WERI-Rb-1 (cell line): Measurements from ENCODE around the gene CPPED1.

ENCODE experiments used
- DNase-seq: peaks from one replicate; pipeline ENCODE4 v3.0.0-alpha.2; 2020
- H3K27ac ChIP-seq: fragments of 250-450 bp; sonication (Bioruptor Pico); 2 replicates; pipeline ENCODE4 v1.5.1; 2020; ENCODE audit warnings: mild to moderate bottlenecking, moderate library complexity
- H3K27me3 ChIP-seq: fragments of 250-450 bp; sonication (Bioruptor Pico); 2 replicates; pipeline ENCODE4 v1.5.1; 2021; ENCODE audit warnings: mild to moderate bottlenecking, low read depth, moderate library complexity; ENCODE audit not compliant: insufficient read depth, severe bottlenecking
- H3K36me3 ChIP-seq: fragments of 250-450 bp; sonication (Bioruptor Pico); 2 replicates; pipeline ENCODE4 v1.5.1; 2020; ENCODE audit warnings: mild to moderate bottlenecking, moderate library complexity
- H3K4me3 ChIP-seq: 2 replicates; pipeline ENCODE4 v1.5.1; 2011; ENCODE audit warnings: low read depth, mild to moderate bottlenecking, control low read depth, low read length
- H3K9me3 ChIP-seq: fragments of 250-450 bp; sonication (Bioruptor Pico); 2 replicates; pipeline ENCODE4 v1.5.1; 2021; ENCODE audit warnings: mild to moderate bottlenecking, moderate library complexity; ENCODE audit not compliant: severe bottlenecking
- CTCF ChIP-seq: IDR thresholded peaks from 2 replicates; pipeline ENCODE4 v1.5.1; 2011; ENCODE audit warnings: low read depth, mild to moderate bottlenecking, control low read depth, inconsistent platforms, low read length

The CPPED1 gene

GRCh38 chr16:12754824-12755543 lies 48.7 kb downstream of the CPPED1 start:
- no peak overlapping the region for H3K4me3 ChIP-seq
- no peaks in the 10 kb centered on the region for H3K36me3 ChIP-seq
- H3K27me3 ChIP-seq, result no peaks in the 10 kb centered on the region
- no peak for DNase-seq
- no peak for TF ChIP-seq CTCF
- H3K27ac ChIP-seq, result no peak overlapping the region
- no peaks in the 10 kb centered on the region for H3K9me3 ChIP-seq

- Histone ChIP-seq H3K27ac (peak overlapping the region; percentile 62), H3K9me3 (no peaks in the 10 kb centered on the region), H3K4me3 (no peak overlapping the region), H3K27me3 (no peaks in the 10 kb centered on the region), H3K36me3 (no peaks in the 10 kb centered on the region)
- TF ChIP-seq CTCF, result no peak
- peak; percentile 16 for DNase-seq
These were observed 50.3 kb downstream of the CPPED1 start for GRCh38 chr16:12753203-12754023.

- TF ChIP-seq CTCF, result no peak
- peak overlapping the region; percentile 69 for H3K27ac ChIP-seq
- H3K27me3 ChIP-seq, result no peaks in the 10 kb centered on the region
- H3K4me3 ChIP-seq, result no peak overlapping the region
- no peak for DNase-seq
- H3K9me3 ChIP-seq, result no peaks in the 10 kb centered on the region
- H3K36me3 ChIP-seq, result no peaks in the 10 kb centered on the region
These were observed 51.5 kb downstream of the CPPED1 start for GRCh38 chr16:12752159-12752558.

- no peaks in the 10 kb centered on the region for H3K36me3 ChIP-seq
- H3K27ac ChIP-seq, result no peak overlapping the region
- no peak for TF ChIP-seq CTCF
- H3K27me3 ChIP-seq, result no peaks in the 10 kb centered on the region
- no peak for DNase-seq
- no peak overlapping the region for H3K4me3 ChIP-seq
- H3K9me3 ChIP-seq, result no peaks in the 10 kb centered on the region
These were observed 53.2 kb downstream of the CPPED1 start for GRCh38 chr16:12750554-12750918.

GRCh38 chr16:12749076-12749475 lies 54.6 kb downstream of the CPPED1 start:
- Histone ChIP-seq H3K9me3 (peaks cover 4% of the 10 kb centered on the region), H3K27me3 (no peaks in the 10 kb centered on the region), H3K27ac (no peak overlapping the region), H3K36me3 (no peaks in the 10 kb centered on the region), H3K4me3 (no peak overlapping the region)
- TF ChIP-seq CTCF, result no peak
- no peak for DNase-seq
